Eye (tissue), 1 donor: Measurements from ENCODE around the gene MED29.

Source experiments
- DNase-seq: peaks from one replicate; pipeline ENCODE4 v3.0.0-alpha.2; 2015

MED29 gene

DNA sequence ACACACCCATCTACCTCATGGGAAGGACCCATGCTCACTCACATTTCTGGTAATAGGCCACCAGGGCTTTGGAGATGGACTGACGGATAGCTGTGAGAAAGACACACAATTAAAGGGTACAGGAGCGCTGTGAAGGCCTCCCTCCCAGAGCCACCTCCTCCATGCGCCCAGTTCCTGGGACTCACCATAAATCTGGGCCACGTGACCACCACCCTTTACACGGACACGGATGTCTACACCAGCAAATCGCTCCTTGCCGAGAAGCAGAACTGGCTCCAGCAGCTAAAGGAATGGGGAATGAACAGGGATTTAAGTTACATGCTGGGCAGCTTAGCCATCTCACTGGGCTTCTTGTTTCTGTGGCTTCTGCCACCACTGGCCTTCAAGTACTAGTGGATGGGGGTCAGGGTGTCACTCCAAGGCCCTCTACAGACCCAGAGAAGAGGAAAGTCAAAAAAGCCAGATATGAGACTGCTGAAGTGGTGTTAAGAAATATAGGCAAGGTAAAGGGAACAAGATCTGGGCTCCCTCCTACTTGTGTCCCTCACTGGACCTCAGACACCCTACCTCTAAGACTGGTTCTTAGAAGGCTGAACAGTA is 42.4 kb downstream of the MED29 start:
- no peak for DNase-seq

DNA sequence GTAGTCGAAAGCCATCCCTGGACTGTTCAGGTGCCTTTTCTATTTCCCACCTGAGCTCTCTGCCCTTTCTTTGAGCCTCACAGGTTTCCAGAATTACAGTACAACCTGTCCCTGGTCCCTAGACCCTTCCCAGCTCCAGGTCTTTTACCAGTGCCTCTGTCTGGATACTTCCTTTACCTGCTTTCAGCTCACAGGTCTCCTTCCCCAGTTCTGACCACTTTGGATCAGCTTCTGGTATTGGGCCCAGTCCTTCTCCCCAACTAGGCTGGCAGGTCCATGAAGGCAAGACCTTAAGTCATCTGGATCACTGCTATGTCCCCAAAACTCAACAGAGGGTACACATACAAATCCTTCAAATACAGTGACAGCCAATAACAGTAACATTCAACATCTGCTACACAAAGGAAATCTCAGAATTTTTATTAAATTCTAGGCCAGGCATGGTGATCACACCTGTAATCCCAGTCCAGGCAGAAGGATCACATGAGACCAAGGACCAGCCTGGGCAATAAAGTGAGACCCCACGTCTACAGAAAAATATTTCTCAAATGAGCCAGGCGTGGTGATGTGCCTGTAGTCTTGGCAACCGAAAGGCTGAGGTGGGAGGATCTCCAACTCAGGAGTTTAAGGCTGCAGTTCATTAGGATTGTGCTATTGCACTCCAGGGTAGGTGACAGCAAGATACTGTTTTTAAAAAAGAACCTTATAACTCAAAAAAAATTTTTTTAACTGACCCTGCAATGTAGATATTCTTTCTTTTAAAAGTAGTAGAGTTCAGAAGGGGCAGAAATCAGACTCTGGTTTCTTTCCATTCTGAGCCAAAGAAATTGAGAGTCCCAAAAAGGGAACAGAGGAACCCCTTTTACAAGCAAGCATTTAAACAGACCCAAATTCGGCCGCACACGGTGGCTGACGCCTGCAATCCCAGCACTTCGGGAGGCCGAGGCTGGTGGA is 43.2 kb downstream of the MED29 start:
- no peak for DNase-seq

DNA sequence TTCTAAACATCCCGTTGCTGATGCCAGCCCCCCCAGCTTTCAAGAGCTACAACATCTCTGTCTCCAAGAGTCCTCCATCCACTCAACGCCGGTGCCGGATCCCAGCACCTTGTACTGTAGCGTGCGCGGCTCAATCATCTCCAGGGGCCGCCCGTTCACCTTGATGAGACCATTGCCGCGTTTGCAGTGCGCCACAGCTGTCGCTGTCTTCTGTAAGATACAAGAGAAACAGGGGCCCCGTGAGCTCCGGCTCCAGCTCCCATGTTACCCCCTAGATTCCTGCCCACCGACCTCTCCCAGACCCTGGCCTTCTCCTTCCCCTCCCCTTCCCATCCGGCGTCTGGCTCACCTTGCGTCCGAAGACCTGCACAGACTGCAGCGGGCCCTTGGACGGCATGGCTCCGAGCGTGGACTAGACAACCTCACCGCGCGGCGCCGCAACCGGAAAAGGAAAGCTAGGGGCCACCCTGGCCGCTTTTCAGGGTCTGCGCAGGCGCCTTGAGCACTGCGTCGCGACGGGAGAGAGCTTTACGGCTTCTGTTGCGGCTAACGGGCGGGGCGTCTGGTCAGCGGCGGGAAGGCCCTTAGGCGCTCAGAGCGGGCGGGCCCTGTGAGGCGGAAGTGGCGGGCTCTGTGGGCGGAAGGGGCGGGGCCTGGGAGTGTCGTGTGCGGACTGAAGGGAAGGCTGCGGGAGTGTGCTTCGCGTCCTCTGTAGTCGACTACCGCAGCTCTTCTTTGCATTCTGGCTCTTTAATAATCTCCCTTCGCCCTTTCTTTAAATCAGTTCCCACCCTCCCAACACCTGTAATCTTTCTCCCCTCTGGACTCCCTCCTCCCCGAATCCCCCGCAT is 44.5 kb downstream of the MED29 start, which contains the start of gene RPS16:
Gene RPS16 (minus strand): TSS at position 451 of the 851 bp plus-strand sequence. CDS start 54 bp downstream, at position 397.
- peak; percentile 99 for DNase-seq

DNA sequence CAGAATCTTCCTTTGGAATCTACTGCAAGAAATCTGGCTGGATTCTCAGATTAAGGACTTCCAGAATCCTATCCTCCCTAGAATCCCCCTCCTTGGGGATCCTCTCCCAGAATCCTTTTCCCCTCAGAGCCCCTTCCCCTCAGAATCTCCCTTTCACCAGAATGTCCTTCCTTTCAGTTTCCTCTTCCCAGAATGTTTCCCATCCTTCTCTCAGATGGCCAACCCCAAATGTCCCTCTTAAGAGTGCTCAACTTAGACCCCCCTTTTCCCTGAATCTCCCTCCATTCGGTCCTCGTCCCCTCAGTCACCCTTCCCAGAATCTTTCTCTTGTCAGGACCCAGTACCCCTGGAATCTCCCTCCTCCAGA is 45.2 kb downstream of the MED29 start:
- no peak for DNase-seq

DNA sequence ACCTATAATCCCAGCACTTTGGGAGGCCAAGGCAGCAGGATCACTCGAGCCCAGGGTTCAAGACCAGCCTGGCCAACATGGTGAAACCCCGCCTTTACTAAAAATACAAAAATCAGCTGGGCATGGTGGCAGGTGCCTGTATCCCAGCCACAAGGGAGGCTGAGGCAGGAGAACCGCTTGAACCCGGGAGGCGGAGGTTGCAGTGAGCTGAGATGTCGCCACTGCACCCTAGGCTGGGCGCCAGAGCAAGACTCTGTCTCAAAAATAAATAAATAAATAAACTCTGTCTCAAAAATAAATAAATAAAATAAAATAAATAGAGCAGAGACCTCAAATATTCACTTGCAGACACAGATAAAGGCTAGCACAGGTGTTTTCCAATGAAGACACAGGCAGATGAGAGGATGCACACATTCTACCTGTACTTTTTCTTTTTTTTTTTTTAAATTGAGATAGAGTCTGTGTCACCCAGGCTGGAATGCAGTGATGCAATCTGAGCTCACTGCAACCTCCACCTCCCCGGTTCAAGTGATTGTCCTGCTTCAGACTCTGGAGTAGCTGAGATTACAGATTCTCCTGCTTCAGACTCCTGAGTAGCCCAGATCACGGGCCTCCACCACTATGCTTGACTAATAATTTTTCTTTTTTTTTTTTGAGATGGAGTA is 47.2 kb downstream of the MED29 start:
- DNase-seq = no peak

DNA sequence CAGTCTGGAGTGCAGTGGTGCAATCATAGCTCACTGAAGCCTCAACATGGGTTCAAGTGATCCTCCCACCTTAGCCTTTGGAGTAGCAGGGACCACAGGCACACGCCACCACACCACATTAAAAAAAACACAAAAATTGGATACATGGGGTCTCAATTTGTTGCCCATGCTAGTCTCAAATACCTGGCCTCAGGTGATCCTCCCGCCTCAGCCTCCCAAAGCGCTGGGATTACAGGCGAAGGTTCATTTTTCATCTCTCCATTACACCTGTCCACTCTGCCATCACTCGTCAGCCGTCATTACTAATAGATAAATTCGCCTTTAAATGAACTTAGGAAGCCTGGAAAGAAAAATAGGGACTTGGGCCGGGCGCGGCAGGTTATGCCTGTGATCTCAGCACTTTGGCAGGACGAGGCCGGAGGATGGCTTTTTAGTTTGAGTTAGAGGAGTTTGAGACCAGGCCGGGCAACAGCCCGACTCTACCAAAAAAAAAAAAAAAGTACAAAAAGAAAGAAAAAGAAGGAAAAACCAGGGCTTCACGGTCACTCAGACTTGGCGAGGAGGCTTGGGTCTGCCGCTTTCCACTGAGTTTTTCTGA is 53.5 kb downstream of the MED29 start:
- no peak for DNase-seq

DNA sequence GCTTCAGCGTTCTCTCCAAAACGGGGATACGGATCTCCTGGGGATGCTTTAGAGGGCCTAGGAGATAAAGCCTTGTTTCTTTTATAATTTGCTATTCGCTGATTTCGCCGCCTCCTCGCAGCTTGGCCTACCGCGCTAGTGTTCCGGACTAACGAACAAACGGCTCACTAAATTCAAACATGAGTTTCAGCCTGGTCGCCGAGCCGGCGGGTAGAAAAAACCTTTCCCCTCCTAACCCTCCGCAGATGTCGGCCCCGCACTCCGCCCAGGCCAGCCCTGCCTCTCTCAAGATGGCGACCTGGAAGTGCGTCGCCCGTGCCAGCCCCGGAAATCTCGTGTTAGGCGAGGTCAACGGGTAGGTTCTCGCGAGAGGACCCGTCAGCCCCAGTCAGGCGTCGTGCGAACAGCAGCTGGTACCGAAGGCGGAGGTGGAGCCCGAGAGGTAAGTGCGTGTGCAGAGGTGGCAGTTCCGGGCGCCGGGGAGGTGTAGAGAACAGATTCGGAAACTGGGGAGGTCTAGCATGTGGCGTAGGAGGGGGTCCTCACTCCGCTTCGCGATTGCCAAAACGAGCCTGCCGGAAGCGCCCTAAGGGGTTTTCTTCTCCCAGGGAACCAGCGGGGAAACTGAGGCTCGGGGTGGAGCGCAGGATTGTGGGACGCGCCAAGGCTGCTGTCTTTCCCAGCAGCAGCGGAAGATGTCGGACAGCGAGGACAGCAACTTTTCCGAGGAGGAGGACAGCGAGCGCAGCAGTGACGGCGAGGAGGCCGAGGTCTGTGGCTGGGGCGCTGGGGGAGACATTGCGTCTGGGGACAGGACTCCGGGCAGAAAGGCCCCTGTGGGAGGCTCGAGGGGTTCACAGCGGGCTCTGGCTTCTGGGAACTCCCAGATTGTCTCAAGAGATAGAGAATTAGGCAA is 54.3 kb downstream of the MED29 start, which contains the start of gene SUPT5H:
Gene SUPT5H (plus strand): TSS at position 387 of the 916 bp plus-strand sequence. CDS start 309 bp downstream, at position 696.
- DNase-seq = peak; percentile 99

DNA sequence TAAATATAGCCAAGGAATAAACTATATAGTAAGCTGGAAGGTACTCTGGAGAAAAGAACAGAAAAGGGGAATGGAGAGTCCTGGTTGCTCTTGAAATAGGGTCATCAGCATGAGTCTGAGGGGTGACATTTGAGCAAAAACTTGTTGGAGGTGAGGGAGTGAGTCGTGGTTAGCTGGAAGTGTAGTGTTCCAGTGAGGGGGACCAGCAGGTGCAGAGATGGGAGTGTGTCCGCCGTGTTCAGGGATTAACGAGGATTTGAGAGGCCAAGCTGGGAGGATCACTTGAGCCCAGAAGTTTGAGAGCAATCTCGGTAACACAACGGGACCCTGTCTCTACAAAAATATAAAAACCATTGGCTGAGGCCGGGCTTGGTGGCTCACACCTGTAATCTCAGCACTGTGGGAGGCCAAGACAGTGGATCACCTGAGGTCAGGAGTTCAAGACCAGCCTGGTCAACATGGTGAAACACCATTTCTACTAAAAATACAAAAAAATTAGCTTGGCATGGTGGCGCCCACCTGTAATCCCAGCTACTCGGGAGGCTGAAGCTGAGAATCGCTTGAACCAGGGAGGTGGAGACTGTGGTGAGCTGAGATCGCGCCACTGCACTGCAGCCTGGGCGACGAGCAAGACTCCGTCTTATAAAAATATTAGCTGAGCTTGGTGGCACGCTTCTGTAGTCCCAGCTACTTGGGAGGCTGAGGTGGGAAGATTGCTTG is 55.3 kb downstream of the MED29 start:
- no peak for DNase-seq

DNA sequence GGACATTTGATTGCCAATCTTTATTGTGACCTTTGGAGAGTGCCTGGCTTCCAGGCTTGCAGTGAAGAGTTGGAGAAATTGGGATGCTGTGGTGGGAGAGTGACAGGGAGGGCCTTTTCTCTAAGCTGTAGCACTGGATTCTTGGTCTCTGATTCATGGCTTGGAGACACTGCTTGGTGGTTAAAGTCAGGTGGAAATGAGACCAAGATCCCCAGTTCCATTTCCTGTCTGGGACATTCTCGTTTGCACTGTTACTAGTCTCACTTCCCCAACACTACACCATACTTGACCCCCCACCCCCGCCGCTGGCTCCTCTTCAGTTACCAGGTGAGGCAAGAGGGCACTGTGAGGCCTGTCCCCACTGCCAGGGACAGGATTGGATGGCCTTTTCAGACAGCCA is 57.1 kb downstream of the MED29 start:
- no peak for DNase-seq

DNA sequence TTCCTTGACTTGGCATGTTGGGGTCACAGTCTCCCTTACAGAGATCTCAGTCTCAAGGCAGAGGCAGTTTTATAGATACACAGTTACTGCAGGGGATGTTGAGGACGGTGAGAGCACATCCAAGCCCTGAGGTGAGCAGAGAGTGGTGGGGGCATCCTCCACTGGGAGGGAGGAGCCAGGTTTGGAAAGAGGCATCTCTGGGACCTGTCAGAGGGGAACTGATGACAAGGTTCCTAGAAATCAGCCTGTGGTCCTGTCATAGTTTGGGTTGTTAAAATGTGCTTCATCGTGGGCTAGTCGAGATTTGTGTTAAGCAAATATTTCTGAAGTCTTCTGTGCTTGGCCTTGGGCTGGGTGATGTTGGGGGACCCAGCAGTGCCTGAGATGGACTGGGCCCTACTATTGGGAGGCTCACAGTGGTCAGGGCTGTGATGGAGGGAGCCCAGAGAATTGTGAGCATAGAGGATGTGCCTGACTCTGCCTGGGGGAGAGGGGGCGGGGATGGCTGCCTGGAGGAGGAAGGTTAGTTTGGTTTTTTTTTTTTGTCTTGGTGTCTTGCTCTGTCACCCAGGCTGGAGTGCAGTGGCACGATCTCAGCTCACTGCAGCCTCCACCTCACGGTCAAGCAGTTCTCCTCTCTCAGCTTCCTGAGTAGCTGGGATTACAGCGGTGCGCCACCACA is 58.1 kb downstream of the MED29 start:
- DNase-seq = no peak
